WTC11 (cell line): Measurements from ENCODE around the gene FAM177B. TPM values are rescaled to one million over a fixed set of nuclear protein-coding genes. Genes with fewer than 3 reads are reported as not detected.

ENCODE experiments used
- ATAC-seq: fragments of 200-7000 bp; cut with Tn5 transposase; 2 replicates; pipeline ENCODE4 v1.10.0; 2021; ENCODE audit warnings: mild to moderate bottlenecking, moderate library complexity
- CTCF ChIA-PET: fragments of 300-600 bp; sonication (Branson Sonifier 250); formaldehyde crosslinking; loops from one replicate; lab custom pipeline; 2021; ENCODE audit warnings: antibody characterized with exemption; lab: Charles Lee
- POLR2A ChIA-PET: fragments of 350-600 bp; sonication (Branson Sonifier 250); formaldehyde crosslinking; loops from one replicate; lab custom pipeline; 2021; ENCODE audit warnings: antibody characterized with exemption; lab: Charles Lee
- DNase-seq: peaks from one replicate; pipeline ENCODE4 v3.0.0; 2021; ENCODE audit warnings: low spot score
- H3K27ac Mint-ChIP-seq: 2 replicates; pipeline ENCODE4 v1.8.0; 2021; ENCODE audit warnings: mixed read lengths
- H3K27me3 Mint-ChIP-seq: 2 replicates; pipeline ENCODE4 v1.8.0; 2021; ENCODE audit warnings: low read depth, mild to moderate bottlenecking, moderate library complexity, mixed read lengths
- H3K36me3 Mint-ChIP-seq: 2 replicates; pipeline ENCODE4 v1.8.0; 2021; ENCODE audit warnings: mixed read lengths
- H3K4me1 Mint-ChIP-seq: 2 replicates; pipeline ENCODE4 v1.8.0; 2022; ENCODE audit warnings: mixed read lengths
- H3K4me3 Mint-ChIP-seq: 2 replicates; pipeline ENCODE4 v1.8.0; 2021; ENCODE audit warnings: mild to moderate bottlenecking, moderate library complexity, mixed read lengths
- H3K9me3 Mint-ChIP-seq: 2 replicates; pipeline ENCODE4 v1.8.0; 2021; ENCODE audit warnings: mixed read lengths
- CBFB ChIP-seq: sonication (generic); formaldehyde crosslinking; IDR thresholded peaks from 2 replicates; pipeline ENCODE4 v1.8.1; 2022; ENCODE audit warnings: mild to moderate bottlenecking, low read depth, missing genetic modification reagents
- HMGA2 ChIP-seq: fragments of 250-450 bp; sonication (Bioruptor Pico); IDR thresholded peaks from 2 replicates; pipeline ENCODE4 v1.4.0; 2021; ENCODE audit warnings: mild to moderate bottlenecking, moderate library complexity
- JUN ChIP-seq: sonication (generic); formaldehyde crosslinking; IDR thresholded peaks from 2 replicates; pipeline ENCODE4 v1.8.0; 2023; ENCODE audit warnings: mild to moderate bottlenecking, missing genetic modification reagents
- MXD4 ChIP-seq: fragments of 250-450 bp; sonication (Bioruptor Pico); IDR thresholded peaks from 2 replicates; pipeline ENCODE4 v1.8.0; 2021; ENCODE audit warnings: mild to moderate bottlenecking, moderate library complexity, borderline replicate concordance
- NFATC4 ChIP-seq: fragments of 250-450 bp; sonication (Bioruptor Pico); IDR thresholded peaks from 2 replicates; pipeline ENCODE4 v1.9.0; 2021; ENCODE audit warnings: mild to moderate bottlenecking
- RORB ChIP-seq: fragments of 250-450 bp; sonication (Bioruptor Pico); IDR thresholded peaks from 2 replicates; pipeline ENCODE4 v1.9.0; 2021; ENCODE audit warnings: mild to moderate bottlenecking
- SOX15 ChIP-seq: fragments of 250-450 bp; sonication (Bioruptor Pico); IDR thresholded peaks from 2 replicates; pipeline ENCODE4 v1.9.0; 2021; ENCODE audit warnings: mild to moderate bottlenecking
- ZNF232 ChIP-seq: sonication (generic); formaldehyde crosslinking; IDR thresholded peaks from 2 replicates; pipeline ENCODE4 v1.8.0; 2022; ENCODE audit warnings: mild to moderate bottlenecking, missing genetic modification reagents
- ZNF396 ChIP-seq: fragments of 250-450 bp; sonication (Bioruptor Pico); IDR thresholded peaks from 2 replicates; pipeline ENCODE4 v1.8.0; 2021; ENCODE audit warnings: mild to moderate bottlenecking, moderate library complexity, borderline replicate concordance
- ZNF423 ChIP-seq: fragments of 250-450 bp; sonication (Bioruptor Pico); IDR thresholded peaks from 2 replicates; pipeline ENCODE4 v2.1.2; 2022; ENCODE audit warnings: mild to moderate bottlenecking, moderate library complexity
- total RNA-seq: library from RNA; stranded (reverse); gene quantifications from 3 replicates; pipeline ENCODE4 v1.2.3, GENCODE V29; 2021
- TF ChIP-seq, protein P1 (sequence below): sonication (generic); formaldehyde crosslinking; IDR thresholded peaks from 2 replicates; pipeline ENCODE4 v1.8.0; 2023; ENCODE audit warnings: missing genetic modification reagents
- TF ChIP-seq, protein P2 (sequence below): fragments of 250-450 bp; sonication (Bioruptor Pico); IDR thresholded peaks from 2 replicates; pipeline ENCODE4 v1.8.0; 2021; ENCODE audit warnings: mild to moderate bottlenecking
- TF ChIP-seq, protein P3 (sequence below): sonication (generic); formaldehyde crosslinking; IDR thresholded peaks from 2 replicates; pipeline ENCODE4 v1.8.0; 2022; ENCODE audit warnings: mild to moderate bottlenecking, missing genetic modification reagents
- TF ChIP-seq, protein P4 (sequence below): sonication (generic); formaldehyde crosslinking; IDR thresholded peaks from 2 replicates; pipeline ENCODE4 v1.8.1; 2022; ENCODE audit warnings: low read depth, mild to moderate bottlenecking, moderate library complexity, missing genetic modification reagents, borderline replicate concordance
- TF ChIP-seq, protein P5 (sequence below): sonication (generic); formaldehyde crosslinking; IDR thresholded peaks from 2 replicates; pipeline ENCODE4 v1.8.1; 2023; ENCODE audit warnings: mild to moderate bottlenecking, moderate library complexity, missing genetic modification reagents
- TF ChIP-seq, protein P6 (sequence below): sonication (generic); formaldehyde crosslinking; IDR thresholded peaks from 2 replicates; pipeline ENCODE4 v1.8.1; 2022; ENCODE audit warnings: low read depth, missing genetic modification reagents, borderline replicate concordance
- TF ChIP-seq, protein P7 (sequence below): sonication (generic); formaldehyde crosslinking; IDR thresholded peaks from 2 replicates; pipeline ENCODE4 v1.8.0; 2022; ENCODE audit warnings: mild to moderate bottlenecking, missing genetic modification reagents
- TF ChIP-seq, protein P8 (sequence below): sonication (generic); formaldehyde crosslinking; IDR thresholded peaks from 2 replicates; pipeline ENCODE4 v1.8.1; 2022; ENCODE audit warnings: missing genetic modification reagents, borderline replicate concordance

Gene FAM177B
- total RNA-seq, 1 experiment from 2014 or later: not detected

DNA sequence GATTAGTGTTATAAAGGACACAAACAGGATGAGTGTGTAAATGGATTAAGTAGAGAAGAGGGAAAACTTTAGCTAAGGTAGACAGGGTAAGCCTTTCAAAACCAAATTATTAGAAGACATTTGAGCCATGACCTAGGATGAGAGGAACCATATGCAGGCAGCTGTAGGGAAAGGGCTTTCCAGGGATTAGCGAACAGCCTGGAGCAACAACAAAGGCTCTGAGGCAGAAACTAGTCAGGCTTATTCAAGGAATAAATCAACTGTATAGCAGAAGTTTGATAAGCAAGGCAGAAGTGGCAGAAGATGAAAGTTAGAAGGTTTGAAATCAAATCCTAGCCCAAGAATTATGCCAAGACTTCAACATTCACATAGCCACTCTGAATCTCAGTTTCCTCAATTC is 46.0 kb upstream of the FAM177B start (continued):
- TF ChIP-seq, protein P1, sequence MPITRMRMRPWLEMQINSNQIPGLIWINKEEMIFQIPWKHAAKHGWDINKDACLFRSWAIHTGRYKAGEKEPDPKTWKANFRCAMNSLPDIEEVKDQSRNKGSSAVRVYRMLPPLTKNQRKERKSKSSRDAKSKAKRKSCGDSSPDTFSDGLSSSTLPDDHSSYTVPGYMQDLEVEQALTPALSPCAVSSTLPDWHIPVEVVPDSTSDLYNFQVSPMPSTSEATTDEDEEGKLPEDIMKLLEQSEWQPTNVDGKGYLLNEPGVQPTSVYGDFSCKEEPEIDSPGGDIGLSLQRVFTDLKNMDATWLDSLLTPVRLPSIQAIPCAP (CRISPR knock-in tag): no peak
- no peak for TF ChIP-seq CBFB (CRISPR knock-in tag)

DNA sequence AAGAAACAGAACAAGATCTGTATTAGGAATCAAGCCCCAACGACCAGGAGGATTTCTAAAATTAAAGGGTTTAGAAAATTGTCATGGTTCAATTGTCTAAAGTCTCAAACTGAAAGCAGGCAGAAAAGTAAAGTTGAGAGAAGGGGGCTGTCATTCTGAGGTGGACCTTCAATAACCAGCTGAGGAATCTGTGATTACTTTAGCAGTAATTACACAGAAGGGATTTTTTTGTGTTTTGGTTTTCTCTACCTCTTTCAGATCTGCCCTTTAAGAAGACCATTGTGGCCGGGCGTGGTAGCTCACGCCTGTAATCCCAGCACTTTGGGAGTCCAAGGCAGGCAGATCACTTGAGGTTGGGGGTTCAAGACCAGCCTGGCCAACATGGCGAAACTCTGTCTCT is 42.1 kb upstream of the FAM177B start:
- TF ChIP-seq SOX15 (CRISPR knock-in tag) (no peak), CBFB (CRISPR knock-in tag) (no peak), MXD4 (no peak), JUN (CRISPR knock-in tag) (no peak), ZNF396 (CRISPR knock-in tag) (no peak), ZNF423 (CRISPR knock-in tag) (no peak), NFATC4 (CRISPR knock-in tag) (no peak), ZNF232 (CRISPR knock-in tag) (no peak), HMGA2 (CRISPR knock-in tag) (no peak), RORB (CRISPR knock-in tag) (no peak)
- TF ChIP-seq, protein P2, sequence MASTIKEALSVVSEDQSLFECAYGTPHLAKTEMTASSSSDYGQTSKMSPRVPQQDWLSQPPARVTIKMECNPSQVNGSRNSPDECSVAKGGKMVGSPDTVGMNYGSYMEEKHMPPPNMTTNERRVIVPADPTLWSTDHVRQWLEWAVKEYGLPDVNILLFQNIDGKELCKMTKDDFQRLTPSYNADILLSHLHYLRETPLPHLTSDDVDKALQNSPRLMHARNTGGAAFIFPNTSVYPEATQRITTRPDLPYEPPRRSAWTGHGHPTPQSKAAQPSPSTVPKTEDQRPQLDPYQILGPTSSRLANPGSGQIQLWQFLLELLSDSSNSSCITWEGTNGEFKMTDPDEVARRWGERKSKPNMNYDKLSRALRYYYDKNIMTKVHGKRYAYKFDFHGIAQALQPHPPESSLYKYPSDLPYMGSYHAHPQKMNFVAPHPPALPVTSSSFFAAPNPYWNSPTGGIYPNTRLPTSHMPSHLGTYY (CRISPR knock-in tag): no peak
- TF ChIP-seq, protein P3, sequence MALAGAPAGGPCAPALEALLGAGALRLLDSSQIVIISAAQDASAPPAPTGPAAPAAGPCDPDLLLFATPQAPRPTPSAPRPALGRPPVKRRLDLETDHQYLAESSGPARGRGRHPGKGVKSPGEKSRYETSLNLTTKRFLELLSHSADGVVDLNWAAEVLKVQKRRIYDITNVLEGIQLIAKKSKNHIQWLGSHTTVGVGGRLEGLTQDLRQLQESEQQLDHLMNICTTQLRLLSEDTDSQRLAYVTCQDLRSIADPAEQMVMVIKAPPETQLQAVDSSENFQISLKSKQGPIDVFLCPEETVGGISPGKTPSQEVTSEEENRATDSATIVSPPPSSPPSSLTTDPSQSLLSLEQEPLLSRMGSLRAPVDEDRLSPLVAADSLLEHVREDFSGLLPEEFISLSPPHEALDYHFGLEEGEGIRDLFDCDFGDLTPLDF (CRISPR knock-in tag): no peak
- TF ChIP-seq, protein P4, sequence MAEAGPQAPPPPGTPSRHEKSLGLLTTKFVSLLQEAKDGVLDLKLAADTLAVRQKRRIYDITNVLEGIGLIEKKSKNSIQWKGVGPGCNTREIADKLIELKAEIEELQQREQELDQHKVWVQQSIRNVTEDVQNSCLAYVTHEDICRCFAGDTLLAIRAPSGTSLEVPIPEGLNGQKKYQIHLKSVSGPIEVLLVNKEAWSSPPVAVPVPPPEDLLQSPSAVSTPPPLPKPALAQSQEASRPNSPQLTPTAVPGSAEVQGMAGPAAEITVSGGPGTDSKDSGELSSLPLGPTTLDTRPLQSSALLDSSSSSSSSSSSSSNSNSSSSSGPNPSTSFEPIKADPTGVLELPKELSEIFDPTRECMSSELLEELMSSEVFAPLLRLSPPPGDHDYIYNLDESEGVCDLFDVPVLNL (CRISPR knock-in tag): no peak
- TF ChIP-seq, protein P5, sequence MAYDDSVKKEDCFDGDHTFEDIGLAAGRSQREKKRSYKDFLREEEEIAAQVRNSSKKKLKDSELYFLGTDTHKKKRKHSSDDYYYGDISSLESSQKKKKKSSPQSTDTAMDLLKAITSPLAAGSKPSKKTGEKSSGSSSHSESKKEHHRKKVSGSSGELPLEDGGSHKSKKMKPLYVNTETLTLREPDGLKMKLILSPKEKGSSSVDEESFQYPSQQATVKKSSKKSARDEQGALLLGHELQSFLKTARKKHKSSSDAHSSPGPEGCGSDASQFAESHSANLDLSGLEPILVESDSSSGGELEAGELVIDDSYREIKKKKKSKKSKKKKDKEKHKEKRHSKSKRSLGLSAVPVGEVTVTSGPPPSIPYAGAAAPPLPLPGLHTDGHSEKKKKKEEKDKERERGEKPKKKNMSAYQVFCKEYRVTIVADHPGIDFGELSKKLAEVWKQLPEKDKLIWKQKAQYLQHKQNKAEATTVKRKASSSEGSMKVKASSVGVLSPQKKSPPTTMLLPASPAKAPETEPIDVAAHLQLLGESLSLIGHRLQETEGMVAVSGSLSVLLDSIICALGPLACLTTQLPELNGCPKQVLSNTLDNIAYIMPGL (CRISPR knock-in tag): no peak
- Mint-ChIP-seq H3K9me3 (peaks cover 5% of the 10 kb centered on the region), H3K27ac (no peak overlapping the region), H3K4me1 (no peaks in the 10 kb centered on the region), H3K27me3 (no peaks in the 10 kb centered on the region), H3K4me3 (no peak overlapping the region), H3K36me3 (peaks cover 7% of the 10 kb centered on the region)
- DNase-seq: no peak
- ChIA-PET CTCF (no interaction called here), POLR2A (no interaction called here)
- ATAC-seq: no peak

DNA sequence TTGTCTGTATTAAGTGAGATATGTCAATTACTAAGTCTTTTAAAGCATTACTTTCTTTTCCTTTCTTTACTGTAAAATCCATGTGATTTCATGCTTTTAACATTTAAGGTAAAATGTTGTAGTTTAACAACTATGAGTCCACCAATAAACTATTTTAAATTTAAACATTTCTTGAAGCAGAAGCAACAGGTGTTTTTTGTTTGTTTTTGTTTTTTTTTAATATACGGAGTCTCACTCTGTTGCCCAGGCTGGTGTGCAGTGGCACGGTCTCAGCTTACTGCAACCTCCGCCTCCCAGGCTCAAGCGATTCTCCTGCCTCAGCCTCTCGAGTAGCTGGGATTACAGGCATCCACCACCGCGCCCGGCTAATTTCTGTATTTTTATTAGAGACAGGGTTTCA is 40.3 kb upstream of the FAM177B start:
- no peaks in the 10 kb centered on the region for H3K27me3 Mint-ChIP-seq
- CTCF ChIA-PET: no interaction called here
- H3K4me3 Mint-ChIP-seq: no peak overlapping the region
- DNase-seq (no peak), ATAC-seq (no peak)
- no peaks in the 10 kb centered on the region for H3K4me1 Mint-ChIP-seq
- H3K27ac Mint-ChIP-seq: no peak overlapping the region
- H3K36me3 Mint-ChIP-seq: peaks cover 17% of the 10 kb centered on the region
- POLR2A ChIA-PET: no interaction called here
- peaks cover 5% of the 10 kb centered on the region for H3K9me3 Mint-ChIP-seq
- TF ChIP-seq, protein P6, sequence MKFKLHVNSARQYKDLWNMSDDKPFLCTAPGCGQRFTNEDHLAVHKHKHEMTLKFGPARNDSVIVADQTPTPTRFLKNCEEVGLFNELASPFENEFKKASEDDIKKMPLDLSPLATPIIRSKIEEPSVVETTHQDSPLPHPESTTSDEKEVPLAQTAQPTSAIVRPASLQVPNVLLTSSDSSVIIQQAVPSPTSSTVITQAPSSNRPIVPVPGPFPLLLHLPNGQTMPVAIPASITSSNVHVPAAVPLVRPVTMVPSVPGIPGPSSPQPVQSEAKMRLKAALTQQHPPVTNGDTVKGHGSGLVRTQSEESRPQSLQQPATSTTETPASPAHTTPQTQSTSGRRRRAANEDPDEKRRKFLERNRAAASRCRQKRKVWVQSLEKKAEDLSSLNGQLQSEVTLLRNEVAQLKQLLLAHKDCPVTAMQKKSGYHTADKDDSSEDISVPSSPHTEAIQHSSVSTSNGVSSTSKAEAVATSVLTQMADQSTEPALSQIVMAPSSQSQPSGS (CRISPR knock-in tag): no peak
- TF ChIP-seq, protein P7, sequence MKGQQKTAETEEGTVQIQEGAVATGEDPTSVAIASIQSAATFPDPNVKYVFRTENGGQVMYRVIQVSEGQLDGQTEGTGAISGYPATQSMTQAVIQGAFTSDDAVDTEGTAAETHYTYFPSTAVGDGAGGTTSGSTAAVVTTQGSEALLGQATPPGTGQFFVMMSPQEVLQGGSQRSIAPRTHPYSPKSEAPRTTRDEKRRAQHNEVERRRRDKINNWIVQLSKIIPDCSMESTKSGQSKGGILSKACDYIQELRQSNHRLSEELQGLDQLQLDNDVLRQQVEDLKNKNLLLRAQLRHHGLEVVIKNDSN (CRISPR knock-in tag): no peak
- TF ChIP-seq, protein P8, sequence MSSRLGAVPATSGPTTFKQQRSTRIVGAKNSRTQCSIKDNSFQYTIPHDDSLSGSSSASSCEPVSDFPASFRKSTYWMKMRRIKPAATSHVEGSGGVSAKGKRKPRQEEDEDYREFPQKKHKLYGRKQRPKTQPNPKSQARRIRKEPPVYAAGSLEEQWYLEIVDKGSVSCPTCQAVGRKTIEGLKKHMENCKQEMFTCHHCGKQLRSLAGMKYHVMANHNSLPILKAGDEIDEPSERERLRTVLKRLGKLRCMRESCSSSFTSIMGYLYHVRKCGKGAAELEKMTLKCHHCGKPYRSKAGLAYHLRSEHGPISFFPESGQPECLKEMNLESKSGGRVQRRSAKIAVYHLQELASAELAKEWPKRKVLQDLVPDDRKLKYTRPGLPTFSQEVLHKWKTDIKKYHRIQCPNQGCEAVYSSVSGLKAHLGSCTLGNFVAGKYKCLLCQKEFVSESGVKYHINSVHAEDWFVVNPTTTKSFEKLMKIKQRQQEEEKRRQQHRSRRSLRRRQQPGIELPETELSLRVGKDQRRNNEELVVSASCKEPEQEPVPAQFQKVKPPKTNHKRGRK (CRISPR knock-in tag): no peak
- no peak for TF ChIP-seq ZNF423 (CRISPR knock-in tag)
- TF ChIP-seq, protein P5 (CRISPR knock-in tag): no peak
